ENCODE results near the gene OR10H1.
"Not testable (repeated sequence)": the region's sequence is repeated elsewhere in the genome, so short reads cannot be mapped to it uniquely, and the experiment has no call there.

Gene OR10H1

GRCh38 chr19:15780610-15781418, 34.6 kb downstream of the OR10H1 start:
- Histone ChIP-seq H3K9me3 (no peaks in the 10 kb centered on the region), H3K27me3 (peaks cover 32% of the 10 kb centered on the region), H3K27ac (no peak overlapping the region), H3K36me3 (no peaks in the 10 kb centered on the region), H3K4me1 (ENCODE audit: control insufficient read depth in 1 of 2, insufficient read depth in 1 of 2, low read depth in 1 of 2, low read length in 1 of 2) (no peaks in the 10 kb centered on the region), H3K4me3 (ENCODE audit: low read depth in 1 of 2, low read length in 1 of 2) (no peak overlapping the region)
- no peak for TF ChIP-seq CTCF (IDR thresholded peaks at IDR 0.05)

- Histone ChIP-seq H3K4me1 (ENCODE audit: control insufficient read depth in 1 of 2, insufficient read depth in 1 of 2, low read depth in 1 of 2, low read length in 1 of 2) (no peaks in the 10 kb centered on the region), H3K27me3 (peaks cover 35% of the 10 kb centered on the region), H3K4me3 (ENCODE audit: low read depth in 1 of 2, low read length in 1 of 2) (no peak overlapping the region), H3K27ac (no peak overlapping the region), H3K9me3 (no peaks in the 10 kb centered on the region), H3K36me3 (no peaks in the 10 kb centered on the region)
- no peak for TF ChIP-seq CTCF (IDR thresholded peaks at IDR 0.05)
These were observed 35.5 kb downstream of the OR10H1 start for GRCh38 chr19:15779756-15780476.

- Histone ChIP-seq H3K4me3 (ENCODE audit: low read depth in 1 of 2, low read length in 1 of 2) (no peak overlapping the region), H3K9me3 (no peaks in the 10 kb centered on the region), H3K4me1 (ENCODE audit: control insufficient read depth in 1 of 2, insufficient read depth in 1 of 2, low read depth in 1 of 2, low read length in 1 of 2) (no peaks in the 10 kb centered on the region), H3K27ac (no peak overlapping the region), H3K27me3 (peaks cover 31% of the 10 kb centered on the region), H3K36me3 (no peaks in the 10 kb centered on the region)
- TF ChIP-seq CTCF (IDR thresholded peaks at IDR 0.05): no peak
These were observed 38.2 kb downstream of the OR10H1 start for GRCh38 chr19:15776991-15777970.

GRCh38 chr19:15776264-15776663, 39.2 kb downstream of the OR10H1 start:
- Histone ChIP-seq H3K27ac (no peak overlapping the region), H3K27me3 (peaks cover 31% of the 10 kb centered on the region), H3K4me3 (ENCODE audit: low read depth in 1 of 2, low read length in 1 of 2) (no peak overlapping the region), H3K9me3 (no peaks in the 10 kb centered on the region), H3K36me3 (no peaks in the 10 kb centered on the region), H3K4me1 (ENCODE audit: control insufficient read depth in 1 of 2, insufficient read depth in 1 of 2, low read depth in 1 of 2, low read length in 1 of 2) (no peaks in the 10 kb centered on the region)
- TF ChIP-seq CTCF (IDR thresholded peaks at IDR 0.05): no peak

GRCh38 chr19:15775249-15775648, 40.2 kb downstream of the OR10H1 start:
- Histone ChIP-seq H3K4me1 (ENCODE audit: control insufficient read depth in 1 of 2, insufficient read depth in 1 of 2, low read depth in 1 of 2, low read length in 1 of 2) (no peaks in the 10 kb centered on the region), H3K27me3 (peaks cover 31% of the 10 kb centered on the region), H3K36me3 (no peaks in the 10 kb centered on the region), H3K27ac (no peak overlapping the region), H3K9me3 (no peaks in the 10 kb centered on the region), H3K4me3 (ENCODE audit: low read depth in 1 of 2, low read length in 1 of 2) (no peak overlapping the region)
- TF ChIP-seq CTCF (IDR thresholded peaks at IDR 0.05): no peak

GRCh38 chr19:15774159-15774558, 41.3 kb downstream of the OR10H1 start:
- H3K27me3 ChIP-seq: peaks cover 40% of the 10 kb centered on the region
- not testable (repeated sequence) for H3K36me3 ChIP-seq; H3K4me1 ChIP-seq (ENCODE audit: control insufficient read depth in 1 of 2, insufficient read depth in 1 of 2, low read depth in 1 of 2, low read length in 1 of 2); H3K4me3 ChIP-seq (ENCODE audit: low read depth in 1 of 2, low read length in 1 of 2); H3K9me3 ChIP-seq; H3K27ac ChIP-seq

All from neutrophil (primary cell).